Measurements from ENCODE around the gene FBXO40.
"Not testable (repeated sequence)": the region's sequence is repeated elsewhere in the genome, so short reads cannot be mapped to it uniquely, and the experiment has no call there.

FBXO40 gene

GRCh38 chr3:121574449-121574848, 18.7 kb upstream of the FBXO40 start:
- H3K27ac ChIP-seq (ENCODE audit: low read depth, low read length): no peak overlapping the region
- H3K36me3 ChIP-seq (ENCODE audit: control insufficient read depth, low read length): no peaks in the 10 kb centered on the region
- no peaks in the 10 kb centered on the region for H3K27me3 ChIP-seq (ENCODE audit: control insufficient read depth, low read length)
- H3K4me1 ChIP-seq (ENCODE audit: control insufficient read depth, low read length): no peaks in the 10 kb centered on the region
- no peaks in the 10 kb centered on the region for H3K79me2 ChIP-seq (ENCODE audit: control insufficient read depth, low read length)
- no peaks in the 10 kb centered on the region for H3K9me2 ChIP-seq (replicated peaks; ENCODE audit: control insufficient read depth, low read length)
- H3K4me3 ChIP-seq (ENCODE audit: low read length): no peak overlapping the region
- no peak overlapping the region for H3K4me2 ChIP-seq (ENCODE audit: low read length)
- H3F3A ChIP-seq (ENCODE audit: control insufficient read depth, insufficient read depth): no peaks in the 10 kb centered on the region
- no peaks in the 10 kb centered on the region for H3K9me3 ChIP-seq (ENCODE audit: control insufficient read depth, insufficient read depth, low read length)
- H4K20me1 ChIP-seq (ENCODE audit: control insufficient read depth, insufficient read depth, low read depth, low read length): no peaks in the 10 kb centered on the region
- TF ChIP-seq CTCF (IDR thresholded peaks at IDR 0.05; ENCODE audit: low read depth, low read length, poor library complexity, severe bottlenecking) (no peak), EZH2phosphoT487 (IDR thresholded peaks at IDR 0.05; ENCODE audit: borderline replicate concordance, low read length) (no peak)

- Histone ChIP-seq H4K20me1 (ENCODE audit: control insufficient read depth, insufficient read depth, low read depth, low read length) (no peaks in the 10 kb centered on the region), H3K4me2 (ENCODE audit: low read length) (no peak overlapping the region), H3F3A (ENCODE audit: control insufficient read depth, insufficient read depth) (no peaks in the 10 kb centered on the region), H3K27me3 (ENCODE audit: control insufficient read depth, low read length) (peaks cover 11% of the 10 kb centered on the region), H3K36me3 (ENCODE audit: control insufficient read depth, low read length) (no peaks in the 10 kb centered on the region), H3K27ac (ENCODE audit: low read depth, low read length) (no peak overlapping the region), H3K4me1 (ENCODE audit: control insufficient read depth, low read length) (no peaks in the 10 kb centered on the region), H3K4me3 (ENCODE audit: low read length) (no peak overlapping the region), H3K9me2 (replicated peaks; ENCODE audit: control insufficient read depth, low read length) (no peaks in the 10 kb centered on the region), H3K9me3 (ENCODE audit: control insufficient read depth, insufficient read depth, low read length) (no peaks in the 10 kb centered on the region), H3K79me2 (ENCODE audit: control insufficient read depth, low read length) (no peaks in the 10 kb centered on the region)
- TF ChIP-seq CTCF (IDR thresholded peaks at IDR 0.05; ENCODE audit: low read depth, low read length, poor library complexity, severe bottlenecking) (no peak), EZH2phosphoT487 (IDR thresholded peaks at IDR 0.05; ENCODE audit: borderline replicate concordance, low read length) (no peak)
Observed at GRCh38 chr3:121581691-121582090, 11.5 kb upstream of the FBXO40 start.

- peaks cover 11% of the 10 kb centered on the region for H3K27me3 ChIP-seq (ENCODE audit: control insufficient read depth, low read length)
- no peaks in the 10 kb centered on the region for H3F3A ChIP-seq (ENCODE audit: control insufficient read depth, insufficient read depth)
- no peak overlapping the region for H3K27ac ChIP-seq (ENCODE audit: low read depth, low read length)
- H3K79me2 ChIP-seq (ENCODE audit: control insufficient read depth, low read length): no peaks in the 10 kb centered on the region
- H3K36me3 ChIP-seq (ENCODE audit: control insufficient read depth, low read length): no peaks in the 10 kb centered on the region
- H3K9me3 ChIP-seq (ENCODE audit: control insufficient read depth, insufficient read depth, low read length): no peaks in the 10 kb centered on the region
- H3K4me2 ChIP-seq (ENCODE audit: low read length): no peak overlapping the region
- H3K4me3 ChIP-seq (ENCODE audit: low read length): no peak overlapping the region
- no peaks in the 10 kb centered on the region for H3K9me2 ChIP-seq (replicated peaks; ENCODE audit: control insufficient read depth, low read length)
- no peaks in the 10 kb centered on the region for H4K20me1 ChIP-seq (ENCODE audit: control insufficient read depth, insufficient read depth, low read depth, low read length)
- no peaks in the 10 kb centered on the region for H3K4me1 ChIP-seq (ENCODE audit: control insufficient read depth, low read length)
- TF ChIP-seq EZH2phosphoT487 (IDR thresholded peaks at IDR 0.05; ENCODE audit: borderline replicate concordance, low read length) (no peak), CTCF (IDR thresholded peaks at IDR 0.05; ENCODE audit: low read depth, low read length, poor library complexity, severe bottlenecking) (no peak)
Observed at GRCh38 chr3:121584418-121584817, 8.8 kb upstream of the FBXO40 start.

- H3K4me3 ChIP-seq (ENCODE audit: low read length): peak overlapping the region; percentile 31
- H3K4me2 ChIP-seq (ENCODE audit: low read length): peak overlapping the region; percentile 49
- H3K27ac ChIP-seq (ENCODE audit: low read depth, low read length): not testable (repeated sequence)
Observed at GRCh38 chr3:121593806-121594205, 627 bp downstream of the FBXO40 start.

More at GRCh38 chr3:121593806-121594205, 627 bp downstream of the FBXO40 start:
- H3K36me3 ChIP-seq (ENCODE audit: control insufficient read depth, low read length); H3K9me2 ChIP-seq (replicated peaks; ENCODE audit: control insufficient read depth, low read length); H3K27me3 ChIP-seq (ENCODE audit: control insufficient read depth, low read length); H4K20me1 ChIP-seq (ENCODE audit: control insufficient read depth, insufficient read depth, low read depth, low read length); H3K9me3 ChIP-seq (ENCODE audit: control insufficient read depth, insufficient read depth, low read length); H3F3A ChIP-seq (ENCODE audit: control insufficient read depth, insufficient read depth); H3K79me2 ChIP-seq (ENCODE audit: control insufficient read depth, low read length): not testable (repeated sequence)
- H3K4me1 ChIP-seq (ENCODE audit: control insufficient read depth, low read length): peaks cover 20% of the 10 kb centered on the region
